Right cardiac atrium (tissue), 5 donors: ENCODE data around the gene SPOCK3. TPM values are rescaled to one million over a fixed set of nuclear protein-coding genes. Genes with fewer than 3 reads are reported as not detected.

Experiments
- ATAC-seq, 2 donors: fragments of 200-7000 bp; cut with Tn5 transposase; one replicate each; pipeline versions ENCODE4 v1.8.0 to v1.9.1; 2020; ENCODE audit warnings: moderate library complexity in 2 of 2, mild to moderate bottlenecking in 1 of 2
- DNase-seq, 3 donors: peaks; one replicate each; pipeline ENCODE4 v3.0.0-alpha.2; 2020
- H3K27ac ChIP-seq: one replicate; pipeline ENCODE4 v1.5.1; 2013; ENCODE audit warnings: mild to moderate bottlenecking, low read length, control low read depth, moderate library complexity
- H3K27me3 ChIP-seq: one replicate; pipeline ENCODE4 v1.6.1; 2013; ENCODE audit not compliant: control insufficient read depth, insufficient read depth
- H3K4me1 ChIP-seq: one replicate; pipeline ENCODE4 v1.6.1; 2013; ENCODE audit warnings: low read length; ENCODE audit not compliant: control insufficient read depth, insufficient read depth
- H3K4me3 ChIP-seq: one replicate; pipeline ENCODE4 v1.5.1; 2013; ENCODE audit warnings: low read length, control low read depth
- H3K9me3 ChIP-seq: one replicate; pipeline ENCODE4 v1.6.1; 2013; ENCODE audit warnings: low read length; ENCODE audit not compliant: control insufficient read depth
- WGBS: extraction: QIAGEN DNeasy Blood & Tissue Kit; methylation state at CpG from one replicate; pipeline ENCODE4 v1.1.7; 2013; 5-methylcytosine and 5-hydroxymethylcytosine counted together
- intact Hi-C, 4 donors: fragments of 100-400 bp; cut with DNase I; formaldehyde crosslinking; loops; one replicate each; pipeline versions ENCODE4 v1.11.0 to v1.14.0; 2022 to 2023
- polyA plus RNA-seq: library from polyadenylated mRNA; stranded (reverse); fragments of 200-250 nt; gene quantifications from one replicate; pipeline ENCODE4 v1.2.3, GENCODE V29; 2013
- total RNA-seq, 4 donors: library from RNA; stranded (reverse); fragmentation: NEBNext Ultra II Directional; extraction: Animal tissue kit (Norgen Biotek cat#: 25700); gene quantifications; one replicate each; pipeline ENCODE4 v1.2.1, GENCODE V29; 2021
- donor health status: healthy with polysubstance abuse.
- donor health status: DM: no; HTN: yes; CAD: no.
- donor health status: DM: no; HTN: no; CAD: no.
- donor health status: DM: no; HTN: yes; CAD: no; lungs with severe emphysema.
- donor health status: DM: yes; HTN: yes; CAD: no.

The SPOCK3 gene
- total and polyA plus RNA-seq, 5 donors = 0.11 TPM; not detected in 4

DNA sequence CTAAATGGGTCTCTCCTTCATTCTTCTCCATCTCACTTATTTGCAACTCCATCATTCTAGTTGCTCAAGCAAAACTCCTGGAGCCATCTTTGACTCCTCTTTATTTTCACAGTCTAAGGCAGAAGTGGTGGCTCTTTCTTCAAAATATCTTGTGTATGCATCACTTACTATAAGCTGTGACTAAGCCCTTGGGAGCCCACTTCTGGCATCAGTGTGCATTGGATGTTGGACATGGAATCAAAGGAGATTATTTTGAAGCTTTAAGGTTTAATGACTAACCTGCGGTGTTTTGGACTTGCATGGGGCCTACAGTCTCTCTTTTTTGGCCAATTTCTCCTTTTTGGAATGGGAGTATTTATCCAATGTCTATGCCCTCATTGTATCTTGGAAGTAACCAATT lies 276.8 kb downstream of the SPOCK3 start:
- 87% methylated on average over 1 of the region's 1 CpG for WGBS
- no peak for DNase-seq
- no peak overlapping the region for H3K4me3 ChIP-seq
- no peaks in the 10 kb centered on the region for H3K9me3 ChIP-seq
- H3K27ac ChIP-seq = no peak overlapping the region
- no peaks in the 10 kb centered on the region for H3K4me1 ChIP-seq
- ATAC-seq = no peak
- no peaks in the 10 kb centered on the region for H3K27me3 ChIP-seq
- intact Hi-C loops = no loop called here

DNA sequence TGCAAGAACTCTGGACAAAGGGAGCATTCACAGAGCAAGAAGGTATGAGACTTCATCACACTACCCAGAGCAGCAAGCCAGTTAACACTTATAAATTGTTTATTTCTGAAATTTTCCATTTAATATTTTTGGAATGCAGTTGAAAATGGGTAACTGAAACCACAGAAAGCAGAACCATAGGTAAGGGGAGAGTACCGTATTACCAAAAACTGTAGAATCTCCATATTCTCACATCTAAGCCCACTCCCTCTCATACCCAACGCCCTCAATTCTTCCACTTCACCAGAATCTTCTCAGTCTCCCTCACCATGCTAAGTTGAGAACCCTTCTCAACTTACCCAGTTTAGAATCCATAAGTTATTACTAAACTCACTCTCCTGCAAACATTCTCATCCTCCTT lies 277.8 kb downstream of the SPOCK3 start:
- Histone ChIP-seq H3K27ac (no peak overlapping the region), H3K4me3 (no peak overlapping the region), H3K4me1 (no peaks in the 10 kb centered on the region), H3K27me3 (no peaks in the 10 kb centered on the region), H3K9me3 (no peaks in the 10 kb centered on the region)
- DNase-seq (no peak), ATAC-seq (no peak)
- 72% methylated on average over 2 of the region's 2 CpGs for WGBS
- intact Hi-C loops = no loop called here

- no peak for DNase-seq
- intact Hi-C loops = no loop called here
- H3K9me3 ChIP-seq = no peaks in the 10 kb centered on the region
- H3K4me3 ChIP-seq = no peak overlapping the region
- ATAC-seq = no peak
- no peaks in the 10 kb centered on the region for H3K27me3 ChIP-seq
- WGBS = 73% methylated on average over 6 of the region's 6 CpGs
- no peak overlapping the region for H3K27ac ChIP-seq
- no peaks in the 10 kb centered on the region for H3K4me1 ChIP-seq
Measured at GRCh38 chr4:166941629-166942028, 292.7 kb downstream of the SPOCK3 start.

DNA sequence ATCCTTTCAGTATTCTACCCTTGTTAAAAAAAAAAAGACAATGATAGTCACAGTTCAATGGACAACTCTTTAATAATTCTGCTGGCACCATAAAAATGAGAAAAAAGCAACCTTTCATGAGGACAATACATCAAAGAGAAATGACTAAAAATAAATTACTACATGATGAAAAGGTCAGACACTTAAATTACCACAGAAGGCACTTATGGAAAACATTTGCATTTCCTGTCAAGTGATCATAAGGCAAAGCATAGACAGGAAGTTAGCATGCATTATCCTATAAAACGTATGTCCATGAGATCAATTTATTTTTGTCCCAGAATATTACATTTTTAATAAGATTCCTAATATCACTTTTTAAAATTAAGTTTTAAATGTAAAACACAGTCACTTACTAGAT lies 303.8 kb downstream of the SPOCK3 start:
- Histone ChIP-seq H3K4me1 (no peaks in the 10 kb centered on the region), H3K27me3 (no peaks in the 10 kb centered on the region), H3K4me3 (no peak overlapping the region), H3K9me3 (no peaks in the 10 kb centered on the region), H3K27ac (no peak overlapping the region)
- DNase-seq (no peak), ATAC-seq (no peak)
- intact Hi-C loops = no loop called here
- 62% methylated on average over 1 of the region's 1 CpG for WGBS

DNA sequence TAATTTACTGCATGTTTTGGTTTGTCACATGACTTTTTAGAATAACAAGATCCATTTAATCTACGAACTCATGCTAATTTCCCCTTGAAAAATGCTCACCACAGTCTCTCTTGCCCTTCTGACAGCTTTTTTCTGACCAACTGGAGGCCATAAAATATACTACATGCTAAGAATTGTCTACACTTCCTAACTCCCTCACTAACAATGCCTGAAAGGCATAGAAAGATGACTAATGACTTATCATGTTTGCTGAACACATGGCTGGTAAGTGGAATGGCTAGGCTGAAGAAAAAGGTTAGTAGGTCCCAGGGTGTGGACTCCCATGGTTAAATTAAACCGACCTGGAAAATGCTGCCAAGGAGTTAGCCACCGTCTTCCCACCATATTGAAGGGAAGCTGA lies 309.9 kb downstream of the SPOCK3 start:
- Histone ChIP-seq H3K27me3 (no peaks in the 10 kb centered on the region), H3K4me1 (no peaks in the 10 kb centered on the region), H3K4me3 (no peak overlapping the region), H3K27ac (no peak overlapping the region), H3K9me3 (no peaks in the 10 kb centered on the region)
- ATAC-seq (no peak), DNase-seq (no peak)
- intact Hi-C loops = no loop called here
- WGBS = 61% methylated on average over 3 of the region's 3 CpGs

DNA sequence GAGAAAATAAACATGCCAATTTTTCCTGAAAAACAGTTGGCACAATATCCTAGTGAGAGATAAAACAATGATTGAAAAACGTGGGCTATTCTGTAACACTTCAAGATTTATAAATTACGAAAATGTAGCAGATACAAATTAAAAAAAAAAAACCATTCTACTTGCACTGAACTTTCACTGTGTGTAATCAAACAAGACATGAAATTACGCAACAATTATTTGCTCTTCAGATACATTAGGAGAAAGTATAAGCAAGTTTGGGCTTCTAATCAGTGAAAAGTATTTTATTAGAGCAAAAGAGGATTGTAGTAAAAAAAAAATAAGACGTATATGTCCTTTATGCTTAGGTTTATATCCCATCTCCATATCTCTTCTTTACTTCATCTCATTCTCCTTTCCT lies 320.4 kb downstream of the SPOCK3 start:
- H3K27me3 ChIP-seq = no peaks in the 10 kb centered on the region
- DNase-seq = no peak
- H3K4me3 ChIP-seq = no peak overlapping the region
- no peak for ATAC-seq
- H3K27ac ChIP-seq = no peak overlapping the region
- WGBS = 55% methylated on average over 4 of the region's 4 CpGs
- intact Hi-C loops = no loop called here
- no peaks in the 10 kb centered on the region for H3K9me3 ChIP-seq
- no peaks in the 10 kb centered on the region for H3K4me1 ChIP-seq

GRCh38 chr4:166903408-166903807 lies 330.9 kb downstream of the SPOCK3 start:
- Histone ChIP-seq H3K27ac (no peak overlapping the region), H3K27me3 (no peaks in the 10 kb centered on the region), H3K9me3 (no peaks in the 10 kb centered on the region), H3K4me3 (no peak overlapping the region), H3K4me1 (no peaks in the 10 kb centered on the region)
- 87% methylated on average over 5 of the region's 5 CpGs for WGBS
- no peak for ATAC-seq
- intact Hi-C loops = no loop called here
- no peak for DNase-seq

- Histone ChIP-seq H3K4me3 (no peak overlapping the region), H3K27me3 (no peaks in the 10 kb centered on the region), H3K27ac (no peak overlapping the region), H3K4me1 (no peaks in the 10 kb centered on the region), H3K9me3 (no peaks in the 10 kb centered on the region)
- DNase-seq = no peak
- WGBS = 46% methylated on average over 1 of the region's 1 CpG
- no peak for ATAC-seq
- intact Hi-C loops = no loop called here
Measured at GRCh38 chr4:166902941-166903340, 331.4 kb downstream of the SPOCK3 start.

DNA sequence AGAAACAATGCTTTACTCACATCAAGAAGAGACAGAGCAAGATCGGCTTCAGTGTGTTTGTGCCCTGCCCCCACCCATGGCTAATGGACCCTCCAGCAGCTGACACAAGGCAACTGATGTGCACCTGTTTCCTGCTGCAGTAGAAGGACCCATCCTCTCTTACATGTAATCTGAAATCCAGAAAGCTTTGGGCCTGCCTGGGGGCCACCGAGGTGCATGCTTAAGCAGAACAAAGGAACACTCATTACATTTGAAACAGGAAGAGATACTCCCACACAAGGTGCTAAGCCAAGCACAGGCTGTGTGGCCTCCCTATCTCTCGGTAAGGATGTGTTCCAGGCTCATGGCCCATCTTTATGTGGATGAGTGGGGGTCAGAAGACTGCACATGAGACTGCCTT lies 338.0 kb downstream of the SPOCK3 start:
- WGBS = 51% methylated on average over 3 of the region's 3 CpGs
- H3K4me1 ChIP-seq = no peaks in the 10 kb centered on the region
- intact Hi-C loops = no loop called here
- no peak for DNase-seq
- no peak overlapping the region for H3K27ac ChIP-seq
- no peak overlapping the region for H3K4me3 ChIP-seq
- no peaks in the 10 kb centered on the region for H3K9me3 ChIP-seq
- H3K27me3 ChIP-seq = no peaks in the 10 kb centered on the region
- no peak for ATAC-seq

- Histone ChIP-seq H3K4me3 (no peak overlapping the region), H3K9me3 (no peaks in the 10 kb centered on the region), H3K27ac (no peak overlapping the region), H3K27me3 (no peaks in the 10 kb centered on the region), H3K4me1 (no peaks in the 10 kb centered on the region)
- DNase-seq (no peak), ATAC-seq (no peak)
- WGBS = 93% methylated on average over 1 of the region's 1 CpG
- intact Hi-C loops = no loop called here
Measured at GRCh38 chr4:166895771-166896170, 338.5 kb downstream of the SPOCK3 start.

DNA sequence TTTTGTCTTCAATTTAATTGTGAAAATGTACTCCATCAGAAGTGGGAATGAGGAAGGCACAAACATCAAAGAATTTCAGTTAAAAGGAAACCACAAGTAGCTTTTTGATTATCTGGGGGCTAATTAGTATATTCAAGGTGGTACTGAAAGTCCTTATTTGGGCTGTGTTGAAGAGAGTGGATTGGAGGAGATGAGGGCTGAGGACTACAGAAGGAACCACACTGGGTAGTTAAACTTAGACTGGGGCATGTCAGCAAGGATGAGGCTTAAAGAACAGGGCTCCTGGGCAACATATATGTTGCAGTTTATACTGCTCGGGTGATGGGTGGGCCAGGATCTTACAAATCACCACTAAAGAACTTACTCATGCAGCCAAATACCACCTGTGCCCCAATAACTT lies 346.8 kb downstream of the SPOCK3 start:
- Histone ChIP-seq H3K27me3 (no peaks in the 10 kb centered on the region), H3K4me1 (no peaks in the 10 kb centered on the region), H3K9me3 (no peaks in the 10 kb centered on the region), H3K27ac (no peak overlapping the region), H3K4me3 (no peak overlapping the region)
- 79% methylated on average over 1 of the region's 1 CpG for WGBS
- no peak for ATAC-seq
- no peak for DNase-seq
- intact Hi-C loops = no loop called here

DNA sequence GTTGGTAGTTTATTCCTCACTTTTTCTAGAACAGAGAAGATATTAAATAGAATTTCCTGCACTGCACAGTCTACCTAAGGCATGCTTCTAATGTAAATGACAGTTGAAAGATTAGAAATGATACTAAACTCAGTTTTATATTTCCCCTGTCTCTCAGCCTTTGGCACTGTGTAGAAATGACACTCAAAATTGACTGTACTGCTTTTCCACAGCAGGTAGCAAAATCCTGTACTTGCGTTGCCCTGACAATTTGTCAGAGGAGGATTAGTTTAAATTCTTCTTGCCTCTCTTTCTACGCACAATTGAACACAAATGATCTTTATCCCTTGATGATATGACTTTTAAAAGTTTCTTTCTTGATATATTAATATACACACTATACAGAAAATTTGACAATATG lies 347.6 kb downstream of the SPOCK3 start:
- no peak overlapping the region for H3K27ac ChIP-seq
- no peaks in the 10 kb centered on the region for H3K27me3 ChIP-seq
- 81% methylated on average over 2 of the region's 2 CpGs for WGBS
- DNase-seq (no peak), ATAC-seq (no peak)
- H3K4me3 ChIP-seq = no peak overlapping the region
- no peaks in the 10 kb centered on the region for H3K9me3 ChIP-seq
- H3K4me1 ChIP-seq = no peaks in the 10 kb centered on the region
- intact Hi-C loops = no loop called here
